GM23338 (cell line): Measurements from ENCODE around the gene STRA6. TPM values are rescaled to one million over a fixed set of nuclear protein-coding genes. Genes with fewer than 3 reads are reported as not detected.

ENCODE experiments used
- ATAC-seq: fragments of 200-7000 bp; cut with Tn5 transposase; 3 replicates; pipeline ENCODE4 v1.9.1; 2020
- DNase-seq: peaks from one replicate; pipeline ENCODE4 v3.0.0-alpha.2; 2015; ENCODE audit warnings: low spot score
- H2AFZ ChIP-seq: fragments of 200-600 bp; sonication (generic); 2 replicates; pipeline ENCODE4 v1.8.0; 2016; ENCODE audit warnings: antibody characterized with exemption, mild to moderate bottlenecking, moderate library complexity
- H3F3A ChIP-seq: fragments of 200-600 bp; sonication (generic); replicated peaks from 2 replicates; pipeline ENCODE4 v1.8.0; 2017; ENCODE audit warnings: antibody characterized with exemption, mixed run types, low read depth
- H3K27ac ChIP-seq: fragments of 200-600 bp; sonication (generic); 2 replicates; pipeline ENCODE4 v1.6.1; 2016; ENCODE audit warnings: low read depth
- H3K27me3 ChIP-seq: fragments of 200-600 bp; sonication (generic); 2 replicates; pipeline ENCODE4 v1.8.0; 2016; ENCODE audit warnings: mild to moderate bottlenecking, mixed run types, moderate library complexity; ENCODE audit not compliant: insufficient read depth
- H3K36me3 ChIP-seq: fragments of 200-600 bp; sonication (generic); 2 replicates; pipeline ENCODE4 v1.8.0; 2016; ENCODE audit warnings: mild to moderate bottlenecking; ENCODE audit not compliant: insufficient read depth
- H3K4me1 ChIP-seq: fragments of 200-600 bp; sonication (generic); 2 replicates; pipeline ENCODE4 v1.8.0; 2016; ENCODE audit warnings: mild to moderate bottlenecking, moderate library complexity; ENCODE audit not compliant: insufficient read depth
- H3K4me2 ChIP-seq: fragments of 200-600 bp; sonication (generic); 2 replicates; pipeline ENCODE4 v1.7.1; 2017; ENCODE audit warnings: mixed run types
- H3K4me3 ChIP-seq: fragments of 200-600 bp; sonication (generic); 2 replicates; pipeline ENCODE4 v1.6.1; 2016; ENCODE audit warnings: mixed run types
- H3K79me2 ChIP-seq: fragments of 200-600 bp; sonication (generic); replicated peaks from 2 replicates; pipeline ENCODE4 v1.8.0; 2017; ENCODE audit warnings: mild to moderate bottlenecking; ENCODE audit not compliant: insufficient read depth
- H3K9me2 ChIP-seq: fragments of 200-600 bp; sonication (generic); 2 replicates; pipeline ENCODE4 v1.8.0; 2017; ENCODE audit not compliant: insufficient read depth
- H4K20me1 ChIP-seq: fragments of 200-600 bp; sonication (generic); replicated peaks from 2 replicates; pipeline ENCODE4 v1.8.0; 2017; ENCODE audit warnings: mild to moderate bottlenecking; ENCODE audit not compliant: insufficient read depth
- H3K27ac Mint-ChIP-seq: 2 replicates; pipeline ENCODE4 v1.8.0; 2020; ENCODE audit warnings: inconsistent platforms, mild to moderate bottlenecking, moderate library complexity, mixed read lengths
- H3K27me3 Mint-ChIP-seq: 3 replicates; pipeline ENCODE4 v1.8.0; 2022; ENCODE audit warnings: low read depth, mild to moderate bottlenecking, moderate library complexity, mixed read lengths, inconsistent platforms; ENCODE audit not compliant: insufficient read depth, poor library complexity
- H3K36me3 Mint-ChIP-seq: 3 replicates; pipeline ENCODE4 v1.8.0; 2021; ENCODE audit warnings: low read depth, mild to moderate bottlenecking, inconsistent platforms, moderate library complexity, mixed read lengths
- H3K4me1 Mint-ChIP-seq: 3 replicates; pipeline ENCODE4 v1.8.0; 2020; ENCODE audit warnings: mild to moderate bottlenecking, inconsistent platforms, mixed read lengths
- H3K4me3 Mint-ChIP-seq: 3 replicates; pipeline ENCODE4 v1.8.0; 2021; ENCODE audit warnings: moderate library complexity, mild to moderate bottlenecking, inconsistent platforms, mixed read lengths
- H3K9me3 Mint-ChIP-seq: 3 replicates; pipeline ENCODE4 v1.8.0; 2020; ENCODE audit warnings: moderate library complexity, mild to moderate bottlenecking, inconsistent platforms, mixed read lengths
- CREB1 ChIP-seq: fragments of 250-450 bp; sonication (Bioruptor Pico); IDR thresholded peaks from 2 replicates; pipeline ENCODE4 v1.5.0; 2020; ENCODE audit warnings: low read depth, mild to moderate bottlenecking, moderate library complexity
- JUNB ChIP-seq: IDR thresholded peaks from one replicate; pipeline ENCODE4 v1.6.1; 2016; ENCODE audit warnings: antibody characterized with exemption; ENCODE audit not compliant: unreplicated experiment
- NANOG ChIP-seq: IDR thresholded peaks from 2 replicates; pipeline ENCODE4 v1.6.1; 2016; ENCODE audit warnings: antibody characterized with exemption, borderline replicate concordance
- POLR2AphosphoS5 ChIP-seq: IDR thresholded peaks from 2 replicates; pipeline ENCODE4 v1.6.1; 2016; ENCODE audit warnings: antibody characterized with exemption, low read depth
- REST ChIP-seq: IDR thresholded peaks from one replicate; pipeline ENCODE4 v1.6.1; 2018; ENCODE audit warnings: antibody characterized with exemption; ENCODE audit not compliant: unreplicated experiment
- ZNF114 ChIP-seq: fragments of 250-450 bp; sonication (Bioruptor Pico); IDR thresholded peaks from 2 replicates; pipeline ENCODE4 v1.5.0; 2020; ENCODE audit warnings: mild to moderate bottlenecking, moderate library complexity
- ZNF331 ChIP-seq: fragments of 250-450 bp; sonication (Bioruptor Pico); IDR thresholded peaks from 2 replicates; pipeline ENCODE4 v1.5.0; 2020; ENCODE audit warnings: low read depth, mild to moderate bottlenecking, moderate library complexity
- polyA plus RNA-seq: library from polyadenylated mRNA; unstranded; fragments of >200 nt; fragmentation: Nextera tagmentation; extraction: Ambion mirVana; gene quantifications from 2 replicates; pipeline ENCODE4 v1.2.1, GENCODE V29; 2016
- total RNA-seq: library from RNA; depleted of rRNA; stranded (reverse); fragments of >200 nt; shearing (Covaris generic); gene quantifications from 2 replicates; pipeline ENCODE4 v1.2.3, GENCODE V29; 2014
- TF ChIP-seq, protein P1 (sequence below): fragments of 250-450 bp; sonication (Bioruptor Pico); IDR thresholded peaks from 2 replicates; pipeline ENCODE4 v1.5.0; 2020; ENCODE audit warnings: mild to moderate bottlenecking, moderate library complexity

Gene STRA6
- total and polyA plus RNA-seq, 2 experiments from 2014 or later = 8.2 to 9.9 TPM

- no peak for TF ChIP-seq REST
- TF ChIP-seq NANOG = no peak
- no peak for TF ChIP-seq POLR2AphosphoS5
- no peak for TF ChIP-seq JUNB
Observed at GRCh38 chr15:74170875-74171578, 31.6 kb downstream of the STRA6 start (continued).

DNA sequence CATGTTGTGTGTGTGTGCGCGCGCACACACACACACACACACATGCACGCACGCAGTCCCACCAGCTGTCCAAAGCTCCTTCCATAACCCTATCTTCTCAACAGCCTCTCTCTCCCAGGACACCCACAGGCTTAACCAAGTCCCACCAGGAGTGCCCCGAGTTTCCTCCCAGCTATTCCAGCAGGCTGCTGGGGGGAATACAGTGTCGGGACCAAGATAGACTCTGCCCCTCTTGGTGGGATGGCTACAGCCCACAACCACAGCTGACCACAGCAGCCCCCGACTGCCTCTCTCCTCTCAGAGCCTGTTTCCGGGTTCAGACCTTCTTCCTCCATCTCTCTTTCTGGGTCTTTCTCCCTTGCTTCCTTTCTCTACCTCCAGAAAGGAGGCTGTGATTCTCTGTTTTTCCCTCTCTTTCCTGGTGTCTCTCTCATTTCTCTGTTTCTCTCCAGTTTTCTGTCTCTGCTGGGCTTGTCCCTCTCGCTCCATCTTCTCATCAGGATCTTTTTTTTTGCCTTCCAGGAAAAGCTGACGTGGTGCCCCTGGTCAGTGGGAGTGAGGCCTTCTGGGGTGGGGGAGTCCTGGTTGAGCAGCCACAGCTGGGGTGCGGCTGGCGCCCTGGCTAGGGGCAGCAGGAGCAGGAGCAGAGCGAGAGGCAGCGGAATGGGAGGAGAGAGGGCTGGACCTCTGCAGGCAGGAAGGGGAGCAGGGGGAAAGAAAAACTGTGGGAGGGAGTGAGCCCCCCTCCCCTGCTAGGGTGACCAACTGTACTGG is 32.3 kb downstream of the STRA6 start:
- no peaks in the 10 kb centered on the region; the same call in 1 of the 2 replicates for H3K27me3 ChIP-seq
- TF ChIP-seq NANOG (no peak), POLR2AphosphoS5 (no peak), ZNF114 (no peak)
- H3K79me2 ChIP-seq = no peaks in the 10 kb centered on the region
- ATAC-seq (no peak), DNase-seq (no peak)
- peaks cover 17% of the 10 kb centered on the region for H3K4me1 ChIP-seq
- no peak overlapping the region for H3K27ac ChIP-seq
- no peaks in the 10 kb centered on the region; the same call in 1 of the 2 replicates for H3K36me3 ChIP-seq
- no peaks in the 10 kb centered on the region for H3K9me3 Mint-ChIP-seq
- no peak overlapping the region for H3K4me3 ChIP-seq
- H3K4me2 ChIP-seq = no peak overlapping the region
- H3K4me3 Mint-ChIP-seq = no peak overlapping the region
- no peaks in the 10 kb centered on the region for H3F3A ChIP-seq
- H3K27me3 Mint-ChIP-seq = peaks cover 27% of the 10 kb centered on the region
- H3K36me3 Mint-ChIP-seq = no peaks in the 10 kb centered on the region
- no peak overlapping the region for H3K27ac Mint-ChIP-seq
- H4K20me1 ChIP-seq = no peaks in the 10 kb centered on the region
- H3K4me1 Mint-ChIP-seq = peaks cover 35% of the 10 kb centered on the region
- H2AFZ ChIP-seq = no peak overlapping the region
- no peaks in the 10 kb centered on the region for H3K9me2 ChIP-seq

GRCh38 chr15:74168711-74169126 is 33.9 kb downstream of the STRA6 start:
- Histone ChIP-seq H3K36me3 (no peaks in the 10 kb centered on the region; the same call in 1 of the 2 replicates), H3K4me1 (peaks cover 12% of the 10 kb centered on the region), H3K4me3 (no peak overlapping the region), H3K79me2 (no peaks in the 10 kb centered on the region), H3K27ac (no peak overlapping the region), H3K4me2 (no peak overlapping the region), H3K9me2 (no peaks in the 10 kb centered on the region), H4K20me1 (no peaks in the 10 kb centered on the region), H3K27me3 (no peaks in the 10 kb centered on the region; the same call in 1 of the 2 replicates), H2AFZ (no peak overlapping the region), H3F3A (no peaks in the 10 kb centered on the region)
- H3K4me1 Mint-ChIP-seq = peaks cover 31% of the 10 kb centered on the region
- no peak for DNase-seq
- H3K27ac Mint-ChIP-seq = no peak overlapping the region
- H3K4me3 Mint-ChIP-seq = no peak overlapping the region; the same call in 2 of the 3 replicates
- no peaks in the 10 kb centered on the region for H3K36me3 Mint-ChIP-seq
- ATAC-seq = no peak
- peaks cover 5% of the 10 kb centered on the region; the same call in 2 of the 3 replicates for H3K9me3 Mint-ChIP-seq
- peaks cover 18% of the 10 kb centered on the region for H3K27me3 Mint-ChIP-seq
- TF ChIP-seq, protein P1, sequence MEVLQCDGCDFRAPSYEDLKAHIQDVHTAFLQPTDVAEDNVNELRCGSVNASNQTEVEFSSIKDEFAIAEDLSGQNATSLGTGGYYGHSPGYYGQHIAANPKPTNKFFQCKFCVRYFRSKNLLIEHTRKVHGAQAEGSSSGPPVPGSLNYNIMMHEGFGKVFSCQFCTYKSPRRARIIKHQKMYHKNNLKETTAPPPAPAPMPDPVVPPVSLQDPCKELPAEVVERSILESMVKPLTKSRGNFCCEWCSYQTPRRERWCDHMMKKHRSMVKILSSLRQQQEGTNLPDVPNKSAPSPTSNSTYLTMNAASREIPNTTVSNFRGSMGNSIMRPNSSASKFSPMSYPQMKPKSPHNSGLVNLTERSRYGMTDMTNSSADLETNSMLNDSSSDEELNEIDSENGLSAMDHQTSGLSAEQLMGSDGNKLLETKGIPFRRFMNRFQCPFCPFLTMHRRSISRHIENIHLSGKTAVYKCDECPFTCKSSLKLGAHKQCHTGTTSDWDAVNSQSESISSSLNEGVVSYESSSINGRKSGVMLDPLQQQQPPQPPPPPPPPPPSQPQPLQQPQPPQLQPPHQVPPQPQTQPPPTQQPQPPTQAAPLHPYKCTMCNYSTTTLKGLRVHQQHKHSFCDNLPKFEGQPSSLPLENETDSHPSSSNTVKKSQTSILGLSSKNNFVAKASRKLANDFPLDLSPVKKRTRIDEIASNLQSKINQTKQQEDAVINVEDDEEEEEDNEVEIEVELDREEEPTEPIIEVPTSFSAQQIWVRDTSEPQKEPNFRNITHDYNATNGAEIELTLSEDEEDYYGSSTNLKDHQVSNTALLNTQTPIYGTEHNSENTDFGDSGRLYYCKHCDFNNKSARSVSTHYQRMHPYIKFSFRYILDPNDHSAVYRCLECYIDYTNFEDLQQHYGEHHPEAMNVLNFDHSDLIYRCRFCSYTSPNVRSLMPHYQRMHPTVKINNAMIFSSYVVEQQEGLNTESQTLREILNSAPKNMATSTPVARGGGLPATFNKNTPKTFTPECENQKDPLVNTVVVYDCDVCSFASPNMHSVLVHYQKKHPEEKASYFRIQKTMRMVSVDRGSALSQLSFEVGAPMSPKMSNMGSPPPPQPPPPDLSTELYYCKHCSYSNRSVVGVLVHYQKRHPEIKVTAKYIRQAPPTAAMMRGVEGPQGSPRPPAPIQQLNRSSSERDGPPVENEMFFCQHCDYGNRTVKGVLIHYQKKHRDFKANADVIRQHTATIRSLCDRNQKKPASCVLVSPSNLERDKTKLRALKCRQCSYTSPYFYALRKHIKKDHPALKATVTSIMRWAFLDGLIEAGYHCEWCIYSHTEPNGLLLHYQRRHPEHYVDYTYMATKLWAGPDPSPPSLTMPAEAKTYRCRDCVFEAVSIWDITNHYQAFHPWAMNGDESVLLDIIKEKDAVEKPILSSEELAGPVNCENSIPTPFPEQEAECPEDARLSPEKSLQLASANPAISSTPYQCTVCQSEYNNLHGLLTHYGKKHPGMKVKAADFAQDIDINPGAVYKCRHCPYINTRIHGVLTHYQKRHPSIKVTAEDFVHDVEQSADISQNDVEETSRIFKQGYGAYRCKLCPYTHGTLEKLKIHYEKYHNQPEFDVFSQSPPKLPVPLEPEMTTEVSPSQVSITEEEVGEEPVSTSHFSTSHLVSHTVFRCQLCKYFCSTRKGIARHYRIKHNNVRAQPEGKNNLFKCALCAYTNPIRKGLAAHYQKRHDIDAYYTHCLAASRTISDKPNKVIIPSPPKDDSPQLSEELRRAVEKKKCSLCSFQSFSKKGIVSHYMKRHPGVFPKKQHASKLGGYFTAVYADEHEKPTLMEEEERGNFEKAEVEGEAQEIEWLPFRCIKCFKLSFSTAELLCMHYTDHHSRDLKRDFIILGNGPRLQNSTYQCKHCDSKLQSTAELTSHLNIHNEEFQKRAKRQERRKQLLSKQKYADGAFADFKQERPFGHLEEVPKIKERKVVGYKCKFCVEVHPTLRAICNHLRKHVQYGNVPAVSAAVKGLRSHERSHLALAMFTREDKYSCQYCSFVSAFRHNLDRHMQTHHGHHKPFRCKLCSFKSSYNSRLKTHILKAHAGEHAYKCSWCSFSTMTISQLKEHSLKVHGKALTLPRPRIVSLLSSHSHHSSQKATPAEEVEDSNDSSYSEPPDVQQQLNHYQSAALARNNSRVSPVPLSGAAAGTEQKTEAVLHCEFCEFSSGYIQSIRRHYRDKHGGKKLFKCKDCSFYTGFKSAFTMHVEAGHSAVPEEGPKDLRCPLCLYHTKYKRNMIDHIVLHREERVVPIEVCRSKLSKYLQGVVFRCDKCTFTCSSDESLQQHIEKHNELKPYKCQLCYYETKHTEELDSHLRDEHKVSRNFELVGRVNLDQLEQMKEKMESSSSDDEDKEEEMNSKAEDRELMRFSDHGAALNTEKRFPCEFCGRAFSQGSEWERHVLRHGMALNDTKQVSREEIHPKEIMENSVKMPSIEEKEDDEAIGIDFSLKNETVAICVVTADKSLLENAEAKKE (CRISPR knock-in tag) = no peak
- no peak for TF ChIP-seq CREB1 (CRISPR knock-in tag)
- TF ChIP-seq ZNF331 = no peak
